Activated naive CD8-positive, alpha-beta T cell treated with anti-CD3 and anti-CD28 coated beads for 36 hours (primary cell): Measurements from ENCODE around the gene PHLDB2. TPM values are rescaled to one million over a fixed set of nuclear protein-coding genes. Genes with fewer than 3 reads are reported as not detected.

Source experiments
- DNase-seq: peaks from one replicate; pipeline ENCODE4 v3.0.0; 2021
- H3K27ac Mint-ChIP-seq: one replicate; pipeline ENCODE4 v1.8.0; 2022; ENCODE audit warnings: mild to moderate bottlenecking, moderate library complexity, mixed read lengths
- H3K27me3 Mint-ChIP-seq: one replicate; pipeline ENCODE4 v1.8.0; 2022; ENCODE audit warnings: mild to moderate bottlenecking, mixed read lengths
- H3K36me3 Mint-ChIP-seq: one replicate; pipeline ENCODE4 v1.8.0; 2021; ENCODE audit warnings: mild to moderate bottlenecking, mixed read lengths
- H3K4me1 Mint-ChIP-seq: one replicate; pipeline ENCODE4 v1.8.0; 2021; ENCODE audit warnings: mixed read lengths
- H3K4me3 Mint-ChIP-seq: one replicate; pipeline ENCODE4 v1.8.0; 2022; ENCODE audit warnings: mild to moderate bottlenecking, moderate library complexity, mixed read lengths
- H3K9me3 Mint-ChIP-seq: one replicate; pipeline ENCODE4 v1.8.0; 2022; ENCODE audit warnings: mixed read lengths
- total RNA-seq, 2 experiments: library from RNA; stranded (reverse); gene quantifications; one replicate each; pipeline ENCODE4 v1.2.3, GENCODE V29; 2021

The PHLDB2 gene
- total RNA-seq, 2 experiments from 2014 or later: 2.3 to 2.5 TPM

- Mint-ChIP-seq H3K27ac (no peak overlapping the region), H3K27me3 (no peaks in the 10 kb centered on the region), H3K4me3 (no peak overlapping the region), H3K9me3 (no peaks in the 10 kb centered on the region), H3K4me1 (peaks cover 2% of the 10 kb centered on the region), H3K36me3 (no peaks in the 10 kb centered on the region)
- no peak for DNase-seq
Measured at GRCh38 chr3:111885578-111885977, 26.5 kb downstream of the PHLDB2 start.

- H3K9me3 Mint-ChIP-seq: peaks cover 2% of the 10 kb centered on the region
- H3K4me3 Mint-ChIP-seq: no peak overlapping the region
- H3K36me3 Mint-ChIP-seq: peaks cover 3% of the 10 kb centered on the region
- no peaks in the 10 kb centered on the region for H3K27me3 Mint-ChIP-seq
- no peak overlapping the region for H3K27ac Mint-ChIP-seq
- H3K4me1 Mint-ChIP-seq: no peaks in the 10 kb centered on the region
- no peak for DNase-seq
Measured at GRCh38 chr3:111890051-111890580, 31.1 kb downstream of the PHLDB2 start.

- Mint-ChIP-seq H3K27ac (no peak overlapping the region), H3K27me3 (no peaks in the 10 kb centered on the region), H3K4me3 (no peak overlapping the region), H3K36me3 (peaks cover 3% of the 10 kb centered on the region), H3K4me1 (no peaks in the 10 kb centered on the region), H3K9me3 (peaks cover 2% of the 10 kb centered on the region)
- no peak for DNase-seq
Measured at GRCh38 chr3:111892070-111892469, 33.0 kb downstream of the PHLDB2 start.

GRCh38 chr3:111895071-111895470 is 36.0 kb downstream of the PHLDB2 start:
- H3K27me3 Mint-ChIP-seq: no peaks in the 10 kb centered on the region
- H3K4me1 Mint-ChIP-seq: peaks cover 4% of the 10 kb centered on the region
- H3K36me3 Mint-ChIP-seq: peaks cover 3% of the 10 kb centered on the region
- no peak overlapping the region for H3K27ac Mint-ChIP-seq
- no peak for DNase-seq
- peaks cover 3% of the 10 kb centered on the region for H3K9me3 Mint-ChIP-seq
- H3K4me3 Mint-ChIP-seq: no peak overlapping the region

GRCh38 chr3:111899966-111900365 is 40.9 kb downstream of the PHLDB2 start:
- Mint-ChIP-seq H3K4me3 (no peak overlapping the region), H3K27ac (no peak overlapping the region), H3K4me1 (peaks cover 11% of the 10 kb centered on the region)

GRCh38 chr3:111901637-111902036 is 42.6 kb downstream of the PHLDB2 start:
- Mint-ChIP-seq H3K9me3 (peaks cover 1% of the 10 kb centered on the region), H3K4me1 (peaks cover 11% of the 10 kb centered on the region), H3K4me3 (no peak overlapping the region), H3K27ac (no peak overlapping the region), H3K27me3 (no peaks in the 10 kb centered on the region), H3K36me3 (no peaks in the 10 kb centered on the region)
- DNase-seq: no peak

More at GRCh38 chr3:111899966-111900365, 40.9 kb downstream of the PHLDB2 start:
- no peak for DNase-seq
- Mint-ChIP-seq H3K9me3 (peaks cover 1% of the 10 kb centered on the region), H3K27me3 (no peaks in the 10 kb centered on the region), H3K36me3 (no peaks in the 10 kb centered on the region)

GRCh38 chr3:111902534-111902933 is 43.5 kb downstream of the PHLDB2 start:
- Mint-ChIP-seq H3K4me1 (peaks cover 11% of the 10 kb centered on the region), H3K9me3 (peaks cover 1% of the 10 kb centered on the region), H3K27me3 (no peaks in the 10 kb centered on the region), H3K27ac (no peak overlapping the region), H3K4me3 (no peak overlapping the region), H3K36me3 (no peaks in the 10 kb centered on the region)
- DNase-seq: no peak

- Mint-ChIP-seq H3K27ac (no peak overlapping the region), H3K27me3 (no peaks in the 10 kb centered on the region), H3K9me3 (peaks cover 1% of the 10 kb centered on the region), H3K4me1 (peaks cover 11% of the 10 kb centered on the region), H3K4me3 (no peak overlapping the region), H3K36me3 (no peaks in the 10 kb centered on the region)
- DNase-seq: no peak
Measured at GRCh38 chr3:111903067-111903511, 44.0 kb downstream of the PHLDB2 start.

- no peak overlapping the region for H3K4me3 Mint-ChIP-seq
- H3K9me3 Mint-ChIP-seq: peaks cover 1% of the 10 kb centered on the region
- peaks cover 11% of the 10 kb centered on the region for H3K4me1 Mint-ChIP-seq
- no peaks in the 10 kb centered on the region for H3K27me3 Mint-ChIP-seq
- DNase-seq: no peak
- no peaks in the 10 kb centered on the region for H3K36me3 Mint-ChIP-seq
- H3K27ac Mint-ChIP-seq: no peak overlapping the region
Measured at GRCh38 chr3:111904376-111905241, 45.5 kb downstream of the PHLDB2 start.

GRCh38 chr3:111906656-111907055 is 47.6 kb downstream of the PHLDB2 start:
- H3K4me3 Mint-ChIP-seq: no peak overlapping the region
- H3K36me3 Mint-ChIP-seq: no peaks in the 10 kb centered on the region
- peaks cover 3% of the 10 kb centered on the region for H3K4me1 Mint-ChIP-seq
- no peak overlapping the region for H3K27ac Mint-ChIP-seq
- H3K9me3 Mint-ChIP-seq: no peaks in the 10 kb centered on the region
- DNase-seq: no peak
- no peaks in the 10 kb centered on the region for H3K27me3 Mint-ChIP-seq

- H3K4me3 Mint-ChIP-seq: no peak overlapping the region
- no peaks in the 10 kb centered on the region for H3K9me3 Mint-ChIP-seq
- no peak for DNase-seq
- no peaks in the 10 kb centered on the region for H3K27me3 Mint-ChIP-seq
- no peaks in the 10 kb centered on the region for H3K36me3 Mint-ChIP-seq
- H3K27ac Mint-ChIP-seq: no peak overlapping the region
- peaks cover 3% of the 10 kb centered on the region for H3K4me1 Mint-ChIP-seq
Measured at GRCh38 chr3:111907151-111907550, 48.1 kb downstream of the PHLDB2 start.

GRCh38 chr3:111910806-111911205 is 51.7 kb downstream of the PHLDB2 start:
- no peak overlapping the region for H3K27ac Mint-ChIP-seq
- no peak for DNase-seq
- H3K4me1 Mint-ChIP-seq: no peaks in the 10 kb centered on the region
- H3K4me3 Mint-ChIP-seq: no peak overlapping the region
- no peaks in the 10 kb centered on the region for H3K36me3 Mint-ChIP-seq
- H3K27me3 Mint-ChIP-seq: no peaks in the 10 kb centered on the region
- no peaks in the 10 kb centered on the region for H3K9me3 Mint-ChIP-seq

GRCh38 chr3:111911446-111911845 is 52.4 kb downstream of the PHLDB2 start:
- no peaks in the 10 kb centered on the region for H3K27me3 Mint-ChIP-seq
- H3K9me3 Mint-ChIP-seq: no peaks in the 10 kb centered on the region
- no peaks in the 10 kb centered on the region for H3K36me3 Mint-ChIP-seq
- H3K27ac Mint-ChIP-seq: no peak overlapping the region
- no peak for DNase-seq
- H3K4me3 Mint-ChIP-seq: no peak overlapping the region
- H3K4me1 Mint-ChIP-seq: no peaks in the 10 kb centered on the region

GRCh38 chr3:111913163-111913763 is 54.2 kb downstream of the PHLDB2 start:
- Mint-ChIP-seq H3K4me1 (no peaks in the 10 kb centered on the region), H3K27ac (no peak overlapping the region), H3K36me3 (no peaks in the 10 kb centered on the region), H3K4me3 (no peak overlapping the region), H3K9me3 (no peaks in the 10 kb centered on the region), H3K27me3 (no peaks in the 10 kb centered on the region)
- no peak for DNase-seq

- no peaks in the 10 kb centered on the region for H3K4me1 Mint-ChIP-seq
- no peak for DNase-seq
- H3K36me3 Mint-ChIP-seq: no peaks in the 10 kb centered on the region
- H3K9me3 Mint-ChIP-seq: no peaks in the 10 kb centered on the region
- no peak overlapping the region for H3K27ac Mint-ChIP-seq
- no peaks in the 10 kb centered on the region for H3K27me3 Mint-ChIP-seq
- H3K4me3 Mint-ChIP-seq: no peak overlapping the region
Measured at GRCh38 chr3:111915905-111916304, 56.8 kb downstream of the PHLDB2 start.
